ENCODE results near the gene CMSS1.
"Not testable (repeated sequence)": the region's sequence is repeated elsewhere in the genome, so short reads cannot be mapped to it uniquely, and the experiment has no call there.

Gene CMSS1

GRCh38 chr3:100024520-100025303 lies 207.1 kb downstream of the CMSS1 start:
- DNase-seq (ENCODE audit: low read depth): no peak

DNA sequence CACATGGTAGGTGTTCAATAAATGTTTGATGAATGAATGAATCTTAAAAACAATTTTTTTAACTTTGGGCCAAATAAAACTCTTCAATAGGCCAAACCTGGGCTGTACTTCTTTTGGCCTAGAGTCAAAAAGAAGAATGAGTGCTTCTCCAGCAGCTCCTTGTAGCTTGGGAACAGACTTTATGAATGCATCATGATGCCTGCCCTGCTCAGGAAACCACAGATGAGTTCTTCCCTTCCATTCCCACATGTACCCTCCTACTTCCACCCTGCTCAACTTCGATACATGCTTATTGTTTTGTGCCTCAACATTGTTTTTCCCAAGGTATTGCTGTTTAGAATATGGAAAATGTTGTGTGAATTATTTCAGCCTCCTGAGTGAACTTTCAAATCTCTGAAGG lies 209.7 kb downstream of the CMSS1 start:
- DNase-seq (ENCODE audit: low read depth): no peak

DNA sequence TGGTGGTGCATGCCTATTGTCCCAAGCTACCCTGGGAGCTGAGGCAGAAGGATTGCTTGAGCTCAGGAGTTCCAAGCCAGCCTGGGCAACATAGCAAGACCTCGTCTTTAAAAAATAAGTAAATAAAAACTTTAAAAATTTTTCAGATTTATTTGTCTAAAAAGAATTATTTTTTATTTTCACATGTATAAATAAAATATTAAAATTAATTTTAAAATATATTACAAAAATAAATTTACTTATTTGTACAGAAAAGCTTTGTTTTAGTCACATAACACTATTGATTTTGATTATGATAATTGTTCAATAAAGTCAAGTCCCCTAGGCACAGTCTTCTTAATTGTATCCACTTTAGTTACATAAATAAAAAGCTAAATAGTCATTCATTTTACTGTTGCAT lies 211.4 kb downstream of the CMSS1 start:
- no peak for DNase-seq (ENCODE audit: low read depth)

GRCh38 chr3:100029689-100030088 lies 212.0 kb downstream of the CMSS1 start:
- no peak for DNase-seq (ENCODE audit: low read depth)

DNA sequence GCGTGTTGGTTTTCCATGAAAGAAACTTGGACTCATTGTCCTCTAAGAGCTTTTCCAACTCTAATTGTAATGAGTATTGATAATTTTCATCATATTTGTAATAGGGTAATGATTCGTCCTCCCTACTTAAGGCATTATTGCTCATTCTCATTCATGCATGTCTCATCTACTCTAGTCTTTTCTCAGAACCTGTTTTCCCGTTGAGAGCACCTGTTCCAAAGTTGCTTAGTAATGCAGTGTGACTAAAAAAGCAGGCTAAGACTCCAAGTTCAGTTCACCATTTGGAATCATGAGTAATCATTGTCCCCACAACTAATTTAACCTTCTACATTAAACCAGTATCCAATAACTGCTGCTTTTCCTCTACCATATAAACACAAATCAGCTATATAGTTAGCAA lies 212.7 kb downstream of the CMSS1 start:
- no peak for DNase-seq (ENCODE audit: low read depth)

- DNase-seq (ENCODE audit: low read depth): no peak
Measured at GRCh38 chr3:100030914-100031425, 213.3 kb downstream of the CMSS1 start.

- DNase-seq (ENCODE audit: low read depth): no peak
Measured at GRCh38 chr3:100032243-100032642, 214.6 kb downstream of the CMSS1 start.

- no peak for DNase-seq (ENCODE audit: low read depth)
Measured at GRCh38 chr3:100033184-100033583, 215.5 kb downstream of the CMSS1 start.

DNA sequence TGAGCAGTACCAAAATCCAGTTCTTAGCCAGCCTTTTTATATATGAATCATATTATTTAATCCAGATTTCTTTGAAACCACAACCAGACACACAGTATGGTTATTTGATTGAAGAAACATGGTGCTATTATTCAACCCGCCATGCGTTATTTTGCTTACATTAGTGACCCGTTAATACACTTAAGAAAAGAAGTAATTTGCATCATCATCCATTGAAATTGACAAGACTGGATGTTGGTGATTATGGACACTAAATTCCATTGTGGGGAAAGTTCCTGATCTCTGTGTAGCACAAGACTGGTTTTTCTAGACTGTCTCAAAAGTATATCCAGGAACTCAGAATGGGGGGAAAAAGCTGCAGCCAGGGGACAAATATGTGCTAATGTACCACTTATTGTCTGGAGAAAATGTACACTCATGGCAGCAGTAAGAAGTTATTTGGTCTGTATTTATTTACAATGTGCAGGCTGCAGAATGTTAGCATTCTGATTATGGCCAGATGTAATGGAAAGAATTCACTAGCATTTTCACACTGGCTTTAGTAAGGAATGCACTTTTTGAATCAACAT lies 216.3 kb downstream of the CMSS1 start:
- DNase-seq (ENCODE audit: low read depth): peak; percentile 51

DNA sequence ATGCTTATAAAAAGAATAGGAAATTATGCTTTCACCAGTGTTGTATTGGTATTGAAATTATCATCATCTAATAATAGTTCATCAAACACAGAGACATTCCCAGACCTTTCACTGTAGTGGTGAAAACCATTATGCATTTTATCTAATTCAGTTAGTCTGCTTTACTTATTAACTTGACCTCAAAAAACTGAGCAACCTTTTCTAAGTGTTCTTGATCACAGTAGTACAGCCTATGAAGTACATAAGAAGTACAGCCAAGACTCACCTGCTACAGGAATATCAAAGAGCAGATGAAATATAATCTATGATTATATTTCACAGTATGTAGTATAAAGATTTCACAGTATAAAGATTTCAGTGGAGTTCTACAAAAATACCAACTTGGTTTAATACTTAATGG lies 221.4 kb downstream of the CMSS1 start:
- DNase-seq (ENCODE audit: low read depth): no peak

DNA sequence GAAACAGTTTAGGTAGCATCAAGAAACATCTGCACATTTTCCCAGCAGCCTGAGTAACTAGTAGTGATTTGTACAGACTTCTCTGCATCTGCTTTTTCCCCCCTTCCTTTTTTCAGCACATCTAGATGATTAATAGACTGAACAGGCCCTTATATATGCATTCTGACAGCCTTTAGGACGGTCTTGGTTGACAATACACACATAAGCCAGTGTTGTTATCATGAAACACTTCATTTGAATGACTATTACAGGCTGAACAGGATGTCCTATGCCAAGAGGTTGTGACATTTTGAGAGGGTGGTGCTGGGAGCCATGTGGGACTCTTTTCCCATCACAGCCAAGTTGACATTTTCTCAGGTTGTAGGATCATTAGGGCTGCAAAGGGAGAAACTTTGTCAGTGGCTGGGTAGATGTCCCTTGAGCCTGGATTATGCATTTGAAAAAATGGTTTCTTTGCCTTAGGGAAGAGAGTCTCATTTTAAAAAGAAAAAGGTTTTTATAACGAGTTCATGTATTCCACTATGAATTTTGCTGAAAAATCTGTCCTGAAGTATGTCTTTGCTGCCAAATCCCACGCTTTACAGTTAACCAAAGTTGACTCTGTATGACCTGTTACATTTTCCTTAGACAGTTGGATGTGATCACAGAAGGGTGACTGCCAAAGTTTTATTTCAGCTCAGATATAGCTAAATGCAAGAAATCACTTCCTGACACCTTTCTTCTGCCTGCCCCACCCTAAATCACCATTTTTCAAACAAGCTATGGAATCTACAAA lies 223.0 kb downstream of the CMSS1 start:
- DNase-seq (ENCODE audit: low read depth): peak; percentile 53

- DNase-seq (ENCODE audit: low read depth): peak; percentile 86
Measured at GRCh38 chr3:100041328-100041749, 223.7 kb downstream of the CMSS1 start.

GRCh38 chr3:100042166-100042981 lies 224.7 kb downstream of the CMSS1 start:
- DNase-seq (ENCODE audit: low read depth): peak; percentile 64

- no peak for DNase-seq (ENCODE audit: low read depth)
Measured at GRCh38 chr3:100043271-100043670, 225.6 kb downstream of the CMSS1 start.

DNA sequence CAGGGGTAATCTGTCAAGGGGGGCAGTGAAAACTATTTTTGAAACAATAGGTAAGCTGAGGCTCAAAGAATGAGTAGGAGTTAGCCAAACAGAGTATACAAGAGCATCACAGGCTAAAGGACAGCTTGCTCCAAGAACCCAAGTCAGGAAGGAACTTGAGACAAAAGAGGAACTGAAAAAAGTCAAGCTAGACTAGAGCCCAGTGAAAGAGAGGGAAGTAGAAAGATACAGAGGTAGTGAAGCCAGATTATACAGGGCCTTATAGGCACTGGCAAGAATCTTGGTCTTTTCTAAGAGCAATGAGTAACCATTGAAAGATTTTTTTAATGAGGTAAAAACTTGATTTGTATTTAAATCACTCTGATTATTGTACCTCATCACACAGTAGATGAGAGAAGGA lies 226.7 kb downstream of the CMSS1 start:
- DNase-seq (ENCODE audit: low read depth): no peak

- peak; percentile 98 for DNase-seq (ENCODE audit: low read depth)
Measured at GRCh38 chr3:100045696-100046095, 228.0 kb downstream of the CMSS1 start.

GRCh38 chr3:100046986-100047385 lies 229.3 kb downstream of the CMSS1 start:
- DNase-seq (ENCODE audit: low read depth): no peak

GRCh38 chr3:100047455-100048141 lies 229.9 kb downstream of the CMSS1 start:
- DNase-seq (ENCODE audit: low read depth): peak; percentile 72

DNA sequence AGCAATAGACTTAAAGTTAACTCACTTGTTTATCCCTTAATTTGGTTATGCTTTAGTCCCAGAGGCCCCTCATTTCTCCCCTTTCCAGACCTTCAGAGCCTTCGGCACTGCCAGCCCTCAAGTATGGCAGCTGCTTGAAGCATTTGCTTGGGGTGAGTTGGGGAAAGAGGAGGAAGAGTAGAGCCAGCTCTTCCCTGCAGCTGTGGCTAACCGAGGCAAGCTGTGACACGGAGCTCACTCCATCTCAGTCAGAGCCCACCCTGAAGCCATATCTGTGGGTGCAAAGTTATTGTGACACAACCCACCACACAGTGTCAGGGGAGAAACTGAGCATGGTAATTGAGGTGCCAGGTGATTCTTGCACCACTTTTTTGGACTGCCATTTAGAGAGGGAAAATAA lies 230.6 kb downstream of the CMSS1 start:
- no peak for DNase-seq (ENCODE audit: low read depth)

DNA sequence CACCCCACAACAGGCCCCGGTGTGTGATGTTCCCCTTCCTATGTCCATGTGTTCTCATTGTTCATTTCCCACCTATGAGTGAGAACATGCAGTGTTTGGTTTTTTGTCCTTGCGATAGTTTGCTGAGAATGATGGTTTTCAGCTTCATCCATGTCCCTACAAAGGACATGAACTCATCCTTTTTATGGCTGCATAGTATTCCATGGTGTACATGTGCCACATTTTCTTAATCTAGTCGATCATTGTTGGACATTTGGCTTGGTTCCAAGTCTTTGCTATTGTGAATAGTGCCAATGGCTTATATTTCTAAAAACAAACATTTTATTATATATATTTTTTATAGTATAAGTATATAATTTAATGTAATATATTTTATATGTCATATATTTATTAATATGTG lies 233.9 kb downstream of the CMSS1 start:
- not testable (repeated sequence) for DNase-seq (ENCODE audit: low read depth)

DNA sequence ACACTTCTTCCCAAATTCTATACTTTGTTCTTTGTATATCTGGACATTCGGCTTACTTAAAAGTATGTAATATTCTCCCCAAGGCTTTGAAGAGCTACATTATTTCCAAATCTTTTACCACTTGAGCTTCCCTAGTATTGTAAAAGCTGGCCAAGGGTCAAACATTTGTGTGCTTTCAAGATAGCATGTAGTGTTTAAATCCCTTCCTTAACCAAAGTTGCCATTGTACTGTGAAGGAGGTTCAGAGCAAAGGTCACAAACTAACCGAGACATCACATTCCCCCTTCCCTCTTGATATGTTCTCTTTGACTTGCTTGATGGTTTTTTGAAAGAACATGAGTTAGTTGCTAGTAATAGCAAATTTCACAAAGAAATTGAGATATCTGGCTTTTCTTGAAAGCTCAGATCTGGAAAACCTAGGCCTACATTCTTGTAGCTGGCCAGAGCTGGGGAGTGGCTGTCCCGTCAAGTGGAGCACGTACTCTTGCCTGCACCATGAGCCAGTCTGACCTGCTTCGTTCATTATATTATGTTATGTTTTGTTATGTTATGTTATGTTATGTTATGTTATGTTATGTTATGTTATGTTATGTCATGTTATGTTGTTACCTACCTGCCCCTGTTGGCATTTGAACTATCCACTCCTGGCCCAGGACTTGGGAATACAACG lies 236.4 kb downstream of the CMSS1 start:
- DNase-seq (ENCODE audit: low read depth): no peak

Data from fibroblast of gingiva (primary cell).